ENCODE results near the gene ZCCHC14.

DNA sequence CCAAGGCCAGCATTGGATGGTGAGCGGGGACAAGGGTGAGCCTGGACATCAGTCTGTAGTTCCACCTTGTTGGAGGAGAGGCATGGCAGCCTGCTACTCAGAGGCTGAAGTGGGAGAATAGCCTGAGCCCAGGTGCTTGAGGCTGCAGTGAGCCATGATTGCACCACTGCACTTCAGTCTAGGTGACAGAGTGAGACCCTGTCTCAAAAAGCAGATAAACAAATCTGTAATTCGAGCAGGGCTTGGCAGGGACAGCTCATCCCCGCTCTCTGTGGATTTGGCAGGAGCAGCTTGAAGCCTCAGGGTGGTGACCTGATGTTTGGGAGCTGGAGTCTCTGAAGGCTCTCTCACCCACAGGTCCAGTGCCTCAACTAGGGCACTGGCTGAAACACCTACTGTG, 38.6 kb upstream of the ZCCHC14 start:
- TF ChIP-seq, protein P1, sequence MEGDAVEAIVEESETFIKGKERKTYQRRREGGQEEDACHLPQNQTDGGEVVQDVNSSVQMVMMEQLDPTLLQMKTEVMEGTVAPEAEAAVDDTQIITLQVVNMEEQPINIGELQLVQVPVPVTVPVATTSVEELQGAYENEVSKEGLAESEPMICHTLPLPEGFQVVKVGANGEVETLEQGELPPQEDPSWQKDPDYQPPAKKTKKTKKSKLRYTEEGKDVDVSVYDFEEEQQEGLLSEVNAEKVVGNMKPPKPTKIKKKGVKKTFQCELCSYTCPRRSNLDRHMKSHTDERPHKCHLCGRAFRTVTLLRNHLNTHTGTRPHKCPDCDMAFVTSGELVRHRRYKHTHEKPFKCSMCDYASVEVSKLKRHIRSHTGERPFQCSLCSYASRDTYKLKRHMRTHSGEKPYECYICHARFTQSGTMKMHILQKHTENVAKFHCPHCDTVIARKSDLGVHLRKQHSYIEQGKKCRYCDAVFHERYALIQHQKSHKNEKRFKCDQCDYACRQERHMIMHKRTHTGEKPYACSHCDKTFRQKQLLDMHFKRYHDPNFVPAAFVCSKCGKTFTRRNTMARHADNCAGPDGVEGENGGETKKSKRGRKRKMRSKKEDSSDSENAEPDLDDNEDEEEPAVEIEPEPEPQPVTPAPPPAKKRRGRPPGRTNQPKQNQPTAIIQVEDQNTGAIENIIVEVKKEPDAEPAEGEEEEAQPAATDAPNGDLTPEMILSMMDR (IDR thresholded peaks at IDR 0.05): no peak
- TF ChIP-seq POLR2AphosphoS5 (IDR thresholded peaks at IDR 0.05): no peak
